HG03159 (cell line): ENCODE data around the gene UNC5C.

ENCODE experiments used
- ATAC-seq: cut with Tn5 transposase; IDR thresholded peaks from one replicate; pipeline ENCODE4 v1.9.1; 2021; ENCODE audit warnings: mild to moderate bottlenecking, moderate library complexity; ENCODE audit not compliant: unreplicated experiment

UNC5C gene

GRCh38 chr4:95409750-95410149 lies 139.0 kb downstream of the UNC5C start:
- no peak for ATAC-seq

- no peak for ATAC-seq
Measured at GRCh38 chr4:95409127-95409526, 139.6 kb downstream of the UNC5C start.

GRCh38 chr4:95402299-95402698 lies 146.5 kb downstream of the UNC5C start:
- ATAC-seq: no peak

GRCh38 chr4:95398217-95398616 lies 150.6 kb downstream of the UNC5C start:
- no peak for ATAC-seq

- ATAC-seq: no peak
Measured at GRCh38 chr4:95394752-95395306, 153.9 kb downstream of the UNC5C start.

GRCh38 chr4:95393821-95394220 lies 155.0 kb downstream of the UNC5C start:
- ATAC-seq: no peak

GRCh38 chr4:95388911-95389310 lies 159.9 kb downstream of the UNC5C start:
- no peak for ATAC-seq

GRCh38 chr4:95387719-95388118 lies 161.1 kb downstream of the UNC5C start:
- no peak for ATAC-seq

GRCh38 chr4:95386410-95386809 lies 162.4 kb downstream of the UNC5C start:
- no peak for ATAC-seq

GRCh38 chr4:95381843-95382580 lies 166.8 kb downstream of the UNC5C start:
- ATAC-seq: no peak

GRCh38 chr4:95379633-95380032 lies 169.1 kb downstream of the UNC5C start:
- no peak for ATAC-seq

- no peak for ATAC-seq
Measured at GRCh38 chr4:95377366-95377900, 171.3 kb downstream of the UNC5C start.

GRCh38 chr4:95371476-95372224 lies 177.1 kb downstream of the UNC5C start:
- no peak for ATAC-seq

- ATAC-seq: no peak
Measured at GRCh38 chr4:95367824-95368223, 180.9 kb downstream of the UNC5C start.

- ATAC-seq: no peak
Measured at GRCh38 chr4:95363966-95364365, 184.8 kb downstream of the UNC5C start.

GRCh38 chr4:95363559-95363925 lies 185.2 kb downstream of the UNC5C start:
- ATAC-seq: no peak

- no peak for ATAC-seq
Measured at GRCh38 chr4:95362906-95363558, 185.7 kb downstream of the UNC5C start.

GRCh38 chr4:95362066-95362465 lies 186.7 kb downstream of the UNC5C start:
- ATAC-seq: no peak

GRCh38 chr4:95361696-95361965 lies 187.1 kb downstream of the UNC5C start:
- no peak for ATAC-seq

- no peak for ATAC-seq
Measured at GRCh38 chr4:95360906-95361695, 187.7 kb downstream of the UNC5C start.
